ENCODE measurements around the gene PAPPA.

The PAPPA gene

GRCh38 chr9:116151966-116152381, 1.6 kb upstream of the PAPPA start:
- no peak for DNase-seq (ENCODE audit: low spot score)

GRCh38 chr9:116152390-116152789, 1.2 kb upstream of the PAPPA start:
- DNase-seq (ENCODE audit: low spot score), result peak; percentile 41

- no peak for DNase-seq (ENCODE audit: low spot score)
Observed at GRCh38 chr9:116152941-116153764, 438 bp upstream of the PAPPA start.

- no peak for DNase-seq (ENCODE audit: low spot score)
Observed at GRCh38 chr9:116154334-116154975, 864 bp downstream of the PAPPA start.

GRCh38 chr9:116154976-116155697, 1.5 kb downstream of the PAPPA start:
- no peak for DNase-seq (ENCODE audit: low spot score)

- DNase-seq (ENCODE audit: low spot score), result no peak
Observed at GRCh38 chr9:116155698-116156039, 2.1 kb downstream of the PAPPA start.

GRCh38 chr9:116156621-116157314, 3.2 kb downstream of the PAPPA start:
- peak; percentile 20 for DNase-seq (ENCODE audit: low spot score)

GRCh38 chr9:116157436-116158138, 4.0 kb downstream of the PAPPA start:
- no peak for DNase-seq (ENCODE audit: low spot score)

- no peak for DNase-seq (ENCODE audit: low spot score)
Observed at GRCh38 chr9:116160676-116161571, 7.3 kb downstream of the PAPPA start.

- no peak for DNase-seq (ENCODE audit: low spot score)
Observed at GRCh38 chr9:116162241-116162781, 8.7 kb downstream of the PAPPA start.

- no peak for DNase-seq (ENCODE audit: low spot score)
Observed at GRCh38 chr9:116163293-116164055, 9.9 kb downstream of the PAPPA start.

GRCh38 chr9:116165912-116166311, 12.3 kb downstream of the PAPPA start:
- DNase-seq (ENCODE audit: low spot score), result no peak

- no peak for DNase-seq (ENCODE audit: low spot score)
Observed at GRCh38 chr9:116166713-116167112, 13.1 kb downstream of the PAPPA start.

GRCh38 chr9:116168231-116168630, 14.6 kb downstream of the PAPPA start:
- no peak for DNase-seq (ENCODE audit: low spot score)

GRCh38 chr9:116172216-116172615, 18.6 kb downstream of the PAPPA start:
- DNase-seq (ENCODE audit: low spot score), result no peak

GRCh38 chr9:116174347-116174746, 20.8 kb downstream of the PAPPA start:
- no peak for DNase-seq (ENCODE audit: low spot score)

- no peak for DNase-seq (ENCODE audit: low spot score)
Observed at GRCh38 chr9:116175614-116176013, 22.0 kb downstream of the PAPPA start.

GRCh38 chr9:116178481-116179211, 25.1 kb downstream of the PAPPA start:
- DNase-seq (ENCODE audit: low spot score), result no peak

- DNase-seq (ENCODE audit: low spot score), result no peak
Observed at GRCh38 chr9:116179568-116179967, 26.0 kb downstream of the PAPPA start.
